Measurements from ENCODE around the gene SURF2. TPM values are rescaled to one million over a fixed set of nuclear protein-coding genes. Genes with fewer than 3 reads are reported as not detected.

The SURF2 gene
- total RNA-seq, 4 donors from 2014 or later, result 15.3 to 42.3 (median 31.2) TPM

DNA sequence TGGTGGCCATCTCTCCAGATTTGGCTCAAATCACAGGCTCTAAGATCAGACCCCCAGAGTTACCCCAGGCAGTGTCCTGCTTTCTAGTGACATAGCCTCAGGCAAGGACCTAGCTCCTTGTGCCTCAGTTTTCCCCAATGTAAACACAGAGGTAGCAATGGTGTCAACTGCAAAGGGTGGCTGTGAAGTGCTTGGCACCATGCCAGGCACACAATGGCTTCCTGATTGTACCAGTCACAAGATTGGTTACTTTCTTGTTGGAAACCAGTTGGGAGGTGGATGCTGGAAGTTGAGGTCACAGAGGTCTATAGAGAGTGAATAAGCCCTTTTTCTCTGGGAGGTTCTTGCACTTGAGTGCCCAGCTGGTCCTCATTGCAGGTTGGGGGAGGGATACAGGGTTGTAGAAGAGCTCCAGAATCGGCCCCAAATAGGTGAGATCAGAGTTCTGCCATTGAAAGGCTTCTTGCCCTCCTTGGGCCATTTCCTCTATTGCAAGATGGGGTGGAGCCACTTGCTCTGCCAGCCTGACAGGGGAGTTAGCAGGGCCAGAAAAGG lies 22.1 kb downstream of the SURF2 start:
- no peak for DNase-seq (ENCODE audit: low spot score in 2 of 2)
- Histone ChIP-seq H3K27ac (no peak overlapping the region), H3K36me3 (no peaks in the 10 kb centered on the region), H3K9me3 (no peaks in the 10 kb centered on the region), H3K4me1 (peaks cover 38% of the 10 kb centered on the region), H3K27me3 (no peaks in the 10 kb centered on the region), H3K4me3 (no peak overlapping the region)
- 67% methylated on average over 1 of the region's 1 CpG for WGBS
- TF ChIP-seq, protein P1, sequence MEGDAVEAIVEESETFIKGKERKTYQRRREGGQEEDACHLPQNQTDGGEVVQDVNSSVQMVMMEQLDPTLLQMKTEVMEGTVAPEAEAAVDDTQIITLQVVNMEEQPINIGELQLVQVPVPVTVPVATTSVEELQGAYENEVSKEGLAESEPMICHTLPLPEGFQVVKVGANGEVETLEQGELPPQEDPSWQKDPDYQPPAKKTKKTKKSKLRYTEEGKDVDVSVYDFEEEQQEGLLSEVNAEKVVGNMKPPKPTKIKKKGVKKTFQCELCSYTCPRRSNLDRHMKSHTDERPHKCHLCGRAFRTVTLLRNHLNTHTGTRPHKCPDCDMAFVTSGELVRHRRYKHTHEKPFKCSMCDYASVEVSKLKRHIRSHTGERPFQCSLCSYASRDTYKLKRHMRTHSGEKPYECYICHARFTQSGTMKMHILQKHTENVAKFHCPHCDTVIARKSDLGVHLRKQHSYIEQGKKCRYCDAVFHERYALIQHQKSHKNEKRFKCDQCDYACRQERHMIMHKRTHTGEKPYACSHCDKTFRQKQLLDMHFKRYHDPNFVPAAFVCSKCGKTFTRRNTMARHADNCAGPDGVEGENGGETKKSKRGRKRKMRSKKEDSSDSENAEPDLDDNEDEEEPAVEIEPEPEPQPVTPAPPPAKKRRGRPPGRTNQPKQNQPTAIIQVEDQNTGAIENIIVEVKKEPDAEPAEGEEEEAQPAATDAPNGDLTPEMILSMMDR (IDR thresholded peaks at IDR 0.05), result no peak
- TF ChIP-seq POLR2AphosphoS5 (IDR thresholded peaks at IDR 0.05) (no peak), POLR2A (IDR thresholded peaks at IDR 0.05) (no peak), EP300 (IDR thresholded peaks at IDR 0.05) (no peak)

DNA sequence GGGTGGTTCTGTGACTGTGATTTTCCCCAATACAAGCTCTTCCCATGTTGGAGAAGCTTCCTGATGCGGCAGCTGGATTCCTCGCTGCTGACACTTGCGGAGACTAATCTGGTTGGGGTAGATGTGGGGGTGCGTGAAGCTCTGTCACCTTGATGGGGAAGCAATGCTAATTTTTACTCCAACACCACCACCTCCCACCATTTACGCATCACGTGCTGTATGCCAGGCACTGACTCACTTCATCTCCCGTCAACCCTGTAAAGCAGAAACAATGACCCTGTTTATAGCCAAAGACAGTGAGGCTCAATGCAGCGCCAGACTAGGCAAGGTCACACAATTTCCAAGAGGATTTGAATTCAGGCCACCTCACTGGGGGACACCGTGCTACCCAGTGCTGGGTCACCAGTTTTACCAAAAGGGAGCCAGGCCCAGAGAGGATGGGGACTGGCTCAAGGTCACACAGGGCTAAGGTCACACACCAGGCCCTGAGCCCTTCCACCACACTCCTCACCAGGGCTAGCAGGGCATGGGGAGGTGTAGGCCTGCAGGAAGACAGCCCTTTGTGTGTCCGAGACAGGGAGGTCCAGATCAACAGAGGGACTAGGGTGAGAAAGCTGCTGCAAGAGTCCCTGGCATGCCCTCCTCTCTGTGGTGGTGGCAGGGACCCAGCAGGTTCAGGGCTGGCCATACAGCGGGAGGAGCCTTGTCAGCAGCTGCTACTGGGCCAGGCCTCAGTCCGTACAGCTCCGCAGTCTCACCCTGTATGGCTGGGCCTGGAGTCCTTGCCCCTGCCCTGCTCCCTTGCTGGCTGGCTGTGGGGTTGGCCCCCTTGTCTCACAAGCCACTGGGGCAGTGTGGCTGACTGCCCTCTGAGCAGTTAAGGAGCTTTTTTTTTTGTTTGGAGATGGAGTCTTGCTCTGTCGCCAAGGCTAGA lies 23.1 kb downstream of the SURF2 start:
- Histone ChIP-seq H3K36me3 (no peaks in the 10 kb centered on the region), H3K27ac (no peak overlapping the region), H3K27me3 (no peaks in the 10 kb centered on the region), H3K4me1 (peaks cover 29% of the 10 kb centered on the region), H3K4me3 (no peak overlapping the region), H3K9me3 (no peaks in the 10 kb centered on the region)
- no peak for TF ChIP-seq EP300 (IDR thresholded peaks at IDR 0.05)
- TF ChIP-seq, protein P1 (IDR thresholded peaks at IDR 0.05), result no peak
- no peak for TF ChIP-seq POLR2A (IDR thresholded peaks at IDR 0.05)
- TF ChIP-seq POLR2AphosphoS5 (IDR thresholded peaks at IDR 0.05), result no peak
- WGBS, result 90% methylated on average over 14 of the region's 14 CpGs
- no peak for DNase-seq (ENCODE audit: low spot score in 2 of 2)

DNA sequence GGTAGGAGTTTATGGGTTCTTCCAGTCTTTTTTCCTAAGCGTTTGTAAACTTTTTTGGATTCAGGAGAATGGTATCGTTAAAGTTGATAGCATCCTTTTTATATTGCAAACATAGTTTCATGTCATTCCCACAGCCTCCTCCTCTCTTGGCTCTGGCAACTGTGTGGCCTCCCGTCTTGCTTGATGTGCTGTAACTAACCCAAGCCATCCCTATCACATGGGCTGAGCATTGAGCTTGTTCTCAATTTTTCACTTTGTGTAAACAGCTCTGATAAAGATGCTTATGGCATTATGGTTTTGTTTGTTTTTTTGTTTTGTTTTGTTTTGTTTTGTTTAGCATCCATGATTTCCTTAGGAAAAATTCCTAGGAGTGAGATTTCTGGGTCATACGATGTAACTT lies 24.4 kb downstream of the SURF2 start:
- 83% methylated on average over 4 of the region's 4 CpGs for WGBS
- H3K36me3 ChIP-seq, result no peaks in the 10 kb centered on the region
- TF ChIP-seq EP300 (IDR thresholded peaks at IDR 0.05) (no peak), POLR2AphosphoS5 (IDR thresholded peaks at IDR 0.05) (no peak), POLR2A (IDR thresholded peaks at IDR 0.05) (no peak)
- TF ChIP-seq, protein P1 (IDR thresholded peaks at IDR 0.05), result no peak
- no peak overlapping the region for H3K4me3 ChIP-seq
- peaks cover 20% of the 10 kb centered on the region for H3K4me1 ChIP-seq
- DNase-seq (ENCODE audit: low spot score in 2 of 2), result no peak
- H3K9me3 ChIP-seq, result no peaks in the 10 kb centered on the region
- H3K27ac ChIP-seq, result no peak overlapping the region
- no peaks in the 10 kb centered on the region for H3K27me3 ChIP-seq

DNA sequence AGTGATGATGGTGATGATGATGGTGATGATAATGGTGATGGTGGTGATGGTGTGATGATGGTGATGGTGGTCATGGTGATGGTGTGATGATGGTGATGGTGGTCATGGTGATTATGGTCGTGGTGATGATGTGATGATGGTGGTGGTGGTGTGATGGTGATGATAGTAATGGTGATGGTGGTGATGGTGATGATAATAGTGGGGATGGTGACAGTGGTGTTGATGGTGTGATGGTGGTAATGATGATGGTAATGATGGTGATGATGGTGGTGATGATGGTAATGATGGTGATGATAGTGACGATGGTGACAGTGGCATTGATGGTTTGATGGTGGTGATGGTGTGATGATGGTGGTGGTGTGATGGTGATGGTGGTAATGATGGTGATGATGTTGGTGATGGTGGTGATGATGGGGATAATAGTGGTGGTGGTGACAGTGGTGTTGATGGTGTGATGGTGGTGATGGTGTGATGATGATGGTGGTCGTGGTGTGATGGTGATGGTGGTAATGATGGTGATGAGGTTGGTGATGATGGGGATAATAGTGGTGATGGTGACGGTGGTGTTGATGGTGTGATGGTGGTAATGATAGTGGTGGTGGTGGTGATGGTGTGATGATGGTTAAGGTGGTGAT lies 26.3 kb downstream of the SURF2 start:
- no peaks in the 10 kb centered on the region for H3K27me3 ChIP-seq
- H3K9me3 ChIP-seq, result no peaks in the 10 kb centered on the region
- TF ChIP-seq POLR2AphosphoS5 (IDR thresholded peaks at IDR 0.05) (no peak), POLR2A (IDR thresholded peaks at IDR 0.05) (no peak), EP300 (IDR thresholded peaks at IDR 0.05) (no peak)
- TF ChIP-seq, protein P1 (IDR thresholded peaks at IDR 0.05), result no peak
- H3K4me1 ChIP-seq, result peaks cover 9% of the 10 kb centered on the region
- H3K4me3 ChIP-seq, result no peak overlapping the region
- 93% methylated on average over 4 of the region's 4 CpGs for WGBS
- no peak overlapping the region for H3K27ac ChIP-seq
- no peak for DNase-seq (ENCODE audit: low spot score in 2 of 2)
- H3K36me3 ChIP-seq, result no peaks in the 10 kb centered on the region

DNA sequence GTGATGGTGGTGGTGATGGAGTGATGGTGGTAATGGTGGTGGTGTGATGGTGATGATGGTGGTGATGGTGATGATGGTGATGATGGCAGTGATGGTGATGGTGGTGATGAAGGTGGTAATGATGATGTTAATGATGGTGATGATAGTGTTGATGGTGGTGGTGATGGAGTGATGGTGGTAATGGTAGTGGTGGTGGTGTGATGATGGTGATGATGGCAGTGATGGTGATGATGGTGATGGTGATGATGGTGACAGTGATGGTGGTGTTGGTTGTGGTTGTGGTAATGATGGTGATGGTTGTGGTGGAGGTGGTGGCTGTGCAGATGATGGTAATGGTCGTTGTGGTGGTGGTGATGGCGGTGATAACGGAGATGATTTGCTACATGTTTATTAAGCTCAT lies 27.1 kb downstream of the SURF2 start:
- peaks cover 8% of the 10 kb centered on the region for H3K4me1 ChIP-seq
- DNase-seq (ENCODE audit: low spot score in 2 of 2), result no peak
- TF ChIP-seq POLR2A (IDR thresholded peaks at IDR 0.05), result no peak
- TF ChIP-seq, protein P1 (IDR thresholded peaks at IDR 0.05), result peak in 1 of 2 donors; percentile 4
- H3K27ac ChIP-seq, result no peak overlapping the region
- no peaks in the 10 kb centered on the region for H3K9me3 ChIP-seq
- H3K4me3 ChIP-seq, result no peak overlapping the region
- H3K36me3 ChIP-seq, result no peaks in the 10 kb centered on the region
- no peaks in the 10 kb centered on the region for H3K27me3 ChIP-seq
- WGBS, result 91% methylated on average over 3 of the region's 3 CpGs

All from suprapubic skin (tissue), 4 donors.